SJSA1 (cell line): ENCODE data around the gene GATB. TPM values are rescaled to one million over a fixed set of nuclear protein-coding genes. Genes with fewer than 3 reads are reported as not detected.

Experiments used
- DNase-seq, 2 experiments: peaks; one replicate each; pipeline ENCODE4 v3.0.0-alpha.2; 2015 to 2020; ENCODE audit warnings: low spot score in 2 of 2, low read depth in 1 of 2
- H3K27ac ChIP-seq: fragments of 250-450 bp; sonication (Bioruptor Pico); 2 replicates; pipeline ENCODE4 v1.5.1; 2020; ENCODE audit warnings: mild to moderate bottlenecking, moderate library complexity
- H3K27me3 ChIP-seq: fragments of 250-450 bp; sonication (Bioruptor Pico); replicated peaks from 2 replicates; pipeline ENCODE4 v1.5.1; 2020; ENCODE audit warnings: mild to moderate bottlenecking, moderate library complexity
- H3K36me3 ChIP-seq: fragments of 250-450 bp; sonication (Bioruptor Pico); 2 replicates; pipeline ENCODE4 v1.5.1; 2020; ENCODE audit warnings: mild to moderate bottlenecking
- H3K4me1 ChIP-seq: fragments of 250-450 bp; sonication (Bioruptor Pico); replicated peaks from 2 replicates; pipeline ENCODE4 v1.6.1; 2021; ENCODE audit warnings: mild to moderate bottlenecking
- H3K4me3 ChIP-seq: fragments of 250-450 bp; sonication (Bioruptor Pico); 2 replicates; pipeline ENCODE4 v1.5.1; 2020; ENCODE audit warnings: mild to moderate bottlenecking
- H3K9me3 ChIP-seq: fragments of 250-450 bp; sonication (Bioruptor Pico); replicated peaks from 2 replicates; pipeline ENCODE4 v1.5.1; 2020; ENCODE audit warnings: mild to moderate bottlenecking
- total RNA-seq: library from RNA; depleted of rRNA; stranded (reverse); fragments of >200 nt; shearing (Covaris generic); gene quantifications from 2 replicates; pipeline ENCODE4 v1.2.3, GENCODE V29; 2014

Gene GATB
- total RNA-seq, 1 experiment from 2014 or later, result 21.9 TPM

DNA sequence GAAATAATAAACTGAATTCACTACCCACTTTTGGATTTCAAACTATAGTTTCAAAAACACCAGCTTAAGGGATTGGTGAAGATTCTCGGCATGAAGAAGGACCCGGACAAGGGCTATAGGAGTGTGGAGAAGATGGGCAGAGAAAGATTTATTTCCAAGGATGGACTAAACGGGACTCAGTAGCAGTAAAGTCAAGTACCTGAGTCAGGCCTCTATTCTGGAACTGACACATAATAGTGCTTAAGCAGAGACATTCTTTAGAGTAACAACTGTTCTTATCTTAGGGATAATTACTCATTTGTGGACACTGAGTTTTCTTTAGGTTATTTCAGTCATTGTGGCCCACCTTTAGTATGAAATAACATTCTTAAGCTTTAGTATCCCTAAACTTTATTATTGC is 134.6 kb downstream of the GATB start:
- 0 out of 2 replicates have a peak, but pooled peaks cover 3% of the 10 kb centered on the region for H3K4me1 ChIP-seq
- no peak overlapping the region for H3K4me3 ChIP-seq
- H3K27me3 ChIP-seq, result no peaks in the 10 kb centered on the region; the same call in 1 of the 2 replicates
- H3K36me3 ChIP-seq, result no peaks in the 10 kb centered on the region
- no peaks in the 10 kb centered on the region for H3K9me3 ChIP-seq
- DNase-seq, result no peak
- no peak overlapping the region for H3K27ac ChIP-seq

GRCh38 chr4:151624626-151625565 is 135.9 kb downstream of the GATB start:
- Histone ChIP-seq H3K36me3 (no peaks in the 10 kb centered on the region), H3K9me3 (no peaks in the 10 kb centered on the region), H3K4me3 (no peak overlapping the region), H3K27ac (no peak overlapping the region), H3K4me1 (0 out of 2 replicates have a peak, but pooled peaks cover 3% of the 10 kb centered on the region), H3K27me3 (no peaks in the 10 kb centered on the region; the same call in 1 of the 2 replicates)
- DNase-seq, result no peak
